ENCODE results near the gene SOCS3. TPM values are rescaled to one million over a fixed set of nuclear protein-coding genes. Genes with fewer than 3 reads are reported as not detected.
A peak's percentile ranks its signal among the peaks of the same experiment; 100 is the strongest.

SOCS3 gene
- total RNA-seq, 1 experiment from 2014 or later = 53.1 TPM

- ChIA-PET CTCF (interaction anchor here (0.6 kb wide), 1 partner anchor 1127 kb away, joined by 16 read pairs; no protein-coding TSS in a partner anchor), POLR2A (interaction anchor here (0.6 to 1.0 kb wide), 2 partner anchors 9 to 14 kb away, joined by 3 read pairs; no protein-coding TSS in a partner anchor)
- Histone ChIP-seq H3K27me3 (ENCODE audit: control insufficient read depth, insufficient read depth, low read length) (no peaks in the 10 kb centered on the region), H3K27ac (ENCODE audit: low read length) (peak within 1 kb of the TSS; percentile 82), H3K4me3 (ENCODE audit: low read depth in 2 of 2, low read length in 2 of 2) (peak within 1 kb of the TSS; percentile 74 to 89), H3K4me1 (ENCODE audit: control insufficient read depth, insufficient read depth, low read length) (peaks cover 45% of the 10 kb centered on the region), H3K9me3 (ENCODE audit: control insufficient read depth, insufficient read depth, low read depth, low read length) (no peaks in the 10 kb centered on the region), H3K36me3 (ENCODE audit: control insufficient read depth, insufficient read depth, low read length) (peaks cover 3% of the 10 kb centered on the region; the same call in 1 of the 2 replicates)
- no peak for DNase-seq (ENCODE audit: low read depth, low spot score)
- intact Hi-C loops (cut with micrococcal nuclease; ENCODE audit: unreplicated experiment) (no loop called here), in situ Hi-C loops (cut with HindIII; ENCODE audit: low pct_unique_long_range_greater_than_20kb, low sequenced_read_pairs) (no loop called here)
- BruUV-seq (replicated peaks) = no TSS peak
- ATAC-seq = peak; percentile 82
- TF ChIP-seq SIN3A (IDR thresholded peaks at IDR 0.05; ENCODE audit: borderline replicate concordance, insufficient read depth, low read depth, low read length) (0 out of 2 replicates have a peak, but pooled peaks have one; percentile 80), TCF7L2 (IDR thresholded peaks at IDR 0.05; ENCODE audit: low read depth, low read length) (peak; percentile 43; the same call in 1 of the 2 replicates), POLR2AphosphoS5 (IDR thresholded peaks at IDR 0.05; ENCODE audit: low read depth, low read length) (peak; percentile 87), REST (IDR thresholded peaks at IDR 0.05; ENCODE audit: insufficient read depth in 1 of 2, low read depth in 2 of 2, low read length in 1 of 2) (no peak; a peak in 1 of 4 replicates)
Measured at GRCh38 chr17:78378225-78379130, 18.6 kb upstream of the SOCS3 start, which contains the start of gene PGS1. Gene PGS1 (plus strand): TSS chr17:78378649. CDS start chr17:78378666, 17 bp downstream.

- no peak for DNase-seq (ENCODE audit: low read depth, low spot score)
- TF ChIP-seq SIN3A (IDR thresholded peaks at IDR 0.05; ENCODE audit: borderline replicate concordance, insufficient read depth, low read depth, low read length) = no peak
- no peak for TF ChIP-seq REST (IDR thresholded peaks at IDR 0.05; ENCODE audit: insufficient read depth in 1 of 2, low read depth in 2 of 2, low read length in 1 of 2)
- TF ChIP-seq CTCF (IDR thresholded peaks at IDR 0.05) = no peak
- no peak for TF ChIP-seq TCF7L2 (IDR thresholded peaks at IDR 0.05; ENCODE audit: low read depth, low read length)
- no peak for TF ChIP-seq POLR2AphosphoS5 (IDR thresholded peaks at IDR 0.05; ENCODE audit: low read depth, low read length)
- in situ Hi-C loops (cut with HindIII; ENCODE audit: low pct_unique_long_range_greater_than_20kb, low sequenced_read_pairs) (no loop called here), intact Hi-C loops (cut with micrococcal nuclease; ENCODE audit: unreplicated experiment) (no loop called here)
- POLR2A ChIA-PET = interaction anchor here (0.6 to 1.0 kb wide), 3 partner anchors 8 to 454 kb away, joined by 3 to 11 read pairs (median 10); no protein-coding TSS in a partner anchor
- H3K9me3 ChIP-seq (ENCODE audit: control insufficient read depth, insufficient read depth, low read depth, low read length) = no peaks in the 10 kb centered on the region
- no peaks in the 10 kb centered on the region for H3K27me3 ChIP-seq (ENCODE audit: control insufficient read depth, insufficient read depth, low read length)
- H3K27ac ChIP-seq (ENCODE audit: low read length) = peak overlapping the region; percentile 82
- H3K4me3 ChIP-seq (ENCODE audit: low read depth in 2 of 2, low read length in 2 of 2) = peak overlapping the region; percentile 74 to 89
- peak; percentile 57 for ATAC-seq
- H3K36me3 ChIP-seq (ENCODE audit: control insufficient read depth, insufficient read depth, low read length) = peaks cover 3% of the 10 kb centered on the region; the same call in 1 of the 2 replicates
- CTCF ChIA-PET = interaction anchor here (0.6 to 0.7 kb wide), 2 partner anchors 14 to 1126 kb away, joined by 3 to 16 read pairs; no protein-coding TSS in a partner anchor
- H3K4me1 ChIP-seq (ENCODE audit: control insufficient read depth, insufficient read depth, low read length) = peaks cover 43% of the 10 kb centered on the region
- no TSS peak for BruUV-seq (replicated peaks)
Measured at GRCh38 chr17:78377858-78378224, 18.0 kb upstream of the SOCS3 start.
